Effector memory CD4-positive, alpha-beta T cell (primary cell): ENCODE data around the gene TRPC4.

Experiments
- DNase-seq, 3 donors: peaks; one replicate each; pipeline ENCODE4 v3.0.0-alpha.2; 2020
- H3K27ac ChIP-seq: 2 replicates; pipeline ENCODE4 v1.7.0; 2013; ENCODE audit warnings: mild to moderate bottlenecking, low read length, moderate library complexity; ENCODE audit not compliant: insufficient read depth, poor library complexity, severe bottlenecking
- H3K27me3 ChIP-seq: replicated peaks from 2 replicates; pipeline ENCODE4 v1.7.0; 2013; ENCODE audit warnings: mild to moderate bottlenecking, low read length; ENCODE audit not compliant: insufficient read depth, control insufficient read depth, poor library complexity, severe bottlenecking
- H3K36me3 ChIP-seq: 2 replicates; pipeline ENCODE4 v1.7.0; 2013; ENCODE audit warnings: mild to moderate bottlenecking, low read length, moderate library complexity; ENCODE audit not compliant: control insufficient read depth, insufficient read depth
- H3K4me1 ChIP-seq: 2 replicates; pipeline ENCODE4 v1.7.0; 2013; ENCODE audit warnings: low read length, mild to moderate bottlenecking; ENCODE audit not compliant: control insufficient read depth, insufficient read depth, poor library complexity, severe bottlenecking
- H3K4me3 ChIP-seq: 2 replicates; pipeline ENCODE4 v1.7.0; 2013; ENCODE audit warnings: low read length, low read depth, mild to moderate bottlenecking; ENCODE audit not compliant: insufficient read depth, poor library complexity, severe bottlenecking
- H3K9me3 ChIP-seq: 2 replicates; pipeline ENCODE4 v1.7.0; 2013; ENCODE audit warnings: mild to moderate bottlenecking, low read length, moderate library complexity; ENCODE audit not compliant: control insufficient read depth

TRPC4 gene

GRCh38 chr13:37627428-37627827, 242.1 kb downstream of the TRPC4 start:
- Histone ChIP-seq H3K4me3 (no peak overlapping the region), H3K4me1 (no peaks in the 10 kb centered on the region), H3K27me3 (no peaks in the 10 kb centered on the region), H3K9me3 (no peaks in the 10 kb centered on the region), H3K27ac (no peak overlapping the region), H3K36me3 (no peaks in the 10 kb centered on the region)
- DNase-seq, result no peak

GRCh38 chr13:37621811-37622361, 247.7 kb downstream of the TRPC4 start:
- Histone ChIP-seq H3K27me3 (no peaks in the 10 kb centered on the region), H3K36me3 (no peaks in the 10 kb centered on the region), H3K9me3 (no peaks in the 10 kb centered on the region), H3K4me1 (no peaks in the 10 kb centered on the region), H3K4me3 (no peak overlapping the region), H3K27ac (no peak overlapping the region)
- no peak for DNase-seq

- H3K4me1 ChIP-seq, result no peaks in the 10 kb centered on the region
- H3K27ac ChIP-seq, result no peak overlapping the region
- no peaks in the 10 kb centered on the region for H3K27me3 ChIP-seq
- H3K4me3 ChIP-seq, result no peak overlapping the region
- H3K36me3 ChIP-seq, result no peaks in the 10 kb centered on the region
- no peak for DNase-seq
- no peaks in the 10 kb centered on the region for H3K9me3 ChIP-seq
These were observed 251.0 kb downstream of the TRPC4 start for GRCh38 chr13:37618554-37618953.

GRCh38 chr13:37617173-37617572, 252.4 kb downstream of the TRPC4 start:
- no peaks in the 10 kb centered on the region for H3K4me1 ChIP-seq
- H3K27me3 ChIP-seq, result no peaks in the 10 kb centered on the region
- H3K4me3 ChIP-seq, result no peak overlapping the region
- no peaks in the 10 kb centered on the region for H3K9me3 ChIP-seq
- H3K36me3 ChIP-seq, result no peaks in the 10 kb centered on the region
- H3K27ac ChIP-seq, result no peak overlapping the region
- DNase-seq, result no peak

- H3K4me1 ChIP-seq, result no peaks in the 10 kb centered on the region
- no peaks in the 10 kb centered on the region for H3K9me3 ChIP-seq
- DNase-seq, result no peak
- H3K27me3 ChIP-seq, result no peaks in the 10 kb centered on the region
- H3K36me3 ChIP-seq, result no peaks in the 10 kb centered on the region
- no peak overlapping the region for H3K27ac ChIP-seq
- H3K4me3 ChIP-seq, result no peak overlapping the region
These were observed 253.4 kb downstream of the TRPC4 start for GRCh38 chr13:37616131-37616530.

- H3K36me3 ChIP-seq, result no peaks in the 10 kb centered on the region
- DNase-seq, result no peak
These were observed 254.3 kb downstream of the TRPC4 start for GRCh38 chr13:37615276-37615675.

GRCh38 chr13:37613638-37614037, 255.9 kb downstream of the TRPC4 start:
- Histone ChIP-seq H3K27me3 (no peaks in the 10 kb centered on the region), H3K36me3 (no peaks in the 10 kb centered on the region), H3K4me3 (no peak overlapping the region), H3K4me1 (no peaks in the 10 kb centered on the region), H3K9me3 (no peaks in the 10 kb centered on the region), H3K27ac (no peak overlapping the region)
- no peak for DNase-seq

More at GRCh38 chr13:37615276-37615675, 254.3 kb downstream of the TRPC4 start:
- no peaks in the 10 kb centered on the region for H3K4me1 ChIP-seq
- no peak overlapping the region for H3K27ac ChIP-seq
- H3K9me3 ChIP-seq, result no peaks in the 10 kb centered on the region
- no peaks in the 10 kb centered on the region for H3K27me3 ChIP-seq
- H3K4me3 ChIP-seq, result no peak overlapping the region

GRCh38 chr13:37613236-37613635, 256.3 kb downstream of the TRPC4 start:
- no peak overlapping the region for H3K27ac ChIP-seq
- no peak for DNase-seq
- no peaks in the 10 kb centered on the region for H3K36me3 ChIP-seq

GRCh38 chr13:37608750-37609339, 260.7 kb downstream of the TRPC4 start:
- Histone ChIP-seq H3K27ac (no peak overlapping the region), H3K4me3 (no peak overlapping the region), H3K36me3 (no peaks in the 10 kb centered on the region), H3K4me1 (no peaks in the 10 kb centered on the region), H3K9me3 (no peaks in the 10 kb centered on the region), H3K27me3 (no peaks in the 10 kb centered on the region)
- no peak for DNase-seq

More at GRCh38 chr13:37613236-37613635, 256.3 kb downstream of the TRPC4 start:
- Histone ChIP-seq H3K27me3 (no peaks in the 10 kb centered on the region), H3K4me3 (no peak overlapping the region), H3K4me1 (no peaks in the 10 kb centered on the region), H3K9me3 (no peaks in the 10 kb centered on the region)

- H3K9me3 ChIP-seq, result no peaks in the 10 kb centered on the region
- no peak for DNase-seq
- H3K27ac ChIP-seq, result no peak overlapping the region
- no peaks in the 10 kb centered on the region for H3K27me3 ChIP-seq
- no peaks in the 10 kb centered on the region for H3K36me3 ChIP-seq
- H3K4me3 ChIP-seq, result no peak overlapping the region
- no peaks in the 10 kb centered on the region for H3K4me1 ChIP-seq
These were observed 266.7 kb downstream of the TRPC4 start for GRCh38 chr13:37602733-37603381.
